ENCODE measurements around the gene WDR37. TPM values are rescaled to one million over a fixed set of nuclear protein-coding genes. Genes with fewer than 3 reads are reported as not detected.

Gene WDR37
- polyA plus RNA-seq, 1 experiment = 16.0 TPM

- Histone ChIP-seq H3K9me3 (ENCODE audit: control insufficient read depth, insufficient read depth, low read length) (no peaks in the 10 kb centered on the region; the same call in 1 of the 2 replicates), H3K4me3 (ENCODE audit: low read depth, low read length) (no peak overlapping the region), H3K27me3 (ENCODE audit: control insufficient read depth, insufficient read depth, low read length) (no peaks in the 10 kb centered on the region), H3K27ac (ENCODE audit: low read depth, low read length) (no peak overlapping the region)
- ChIA-PET CTCF (no interaction called here), POLR2A (interaction anchor here (0.6 kb wide), 1 partner anchor 50 kb away, joined by 4 read pairs; no protein-coding TSS in a partner anchor)
- no peak for TF ChIP-seq CTCF (IDR thresholded peaks at IDR 0.05; ENCODE audit: low read depth, low read length)
- DNase-seq (ENCODE audit: low read depth, low spot score) = no peak
Observed at GRCh38 chr10:1119027-1119426, 62.8 kb downstream of the WDR37 start.

- H3K27ac ChIP-seq (ENCODE audit: low read depth, low read length) = no peak overlapping the region
Observed at GRCh38 chr10:1119501-1119900, 63.3 kb downstream of the WDR37 start.

GRCh38 chr10:1120306-1120705, 64.1 kb downstream of the WDR37 start:
- POLR2A ChIA-PET = no interaction called here
- no peaks in the 10 kb centered on the region; the same call in 1 of the 2 replicates for H3K9me3 ChIP-seq (ENCODE audit: control insufficient read depth, insufficient read depth, low read length)
- H3K27me3 ChIP-seq (ENCODE audit: control insufficient read depth, insufficient read depth, low read length) = no peaks in the 10 kb centered on the region
- H3K27ac ChIP-seq (ENCODE audit: low read depth, low read length) = no peak overlapping the region
- TF ChIP-seq CTCF (IDR thresholded peaks at IDR 0.05; ENCODE audit: low read depth, low read length) = no peak
- H3K4me3 ChIP-seq (ENCODE audit: low read depth, low read length) = no peak overlapping the region
- DNase-seq (ENCODE audit: low read depth, low spot score) = no peak
- CTCF ChIA-PET = interaction anchor here (0.6 kb wide), 1 partner anchor 1857 kb away, joined by 3 read pairs; no protein-coding TSS in a partner anchor

More at GRCh38 chr10:1119501-1119900, 63.3 kb downstream of the WDR37 start:
- H3K4me3 ChIP-seq (ENCODE audit: low read depth, low read length) = no peak overlapping the region
- POLR2A ChIA-PET = interaction anchor here (0.6 kb wide), 1 partner anchor 49 kb away, joined by 4 read pairs; no protein-coding TSS in a partner anchor
- CTCF ChIA-PET = interaction anchor here (0.6 kb wide), 1 partner anchor 1858 kb away, joined by 3 read pairs; no protein-coding TSS in a partner anchor
- no peaks in the 10 kb centered on the region; the same call in 1 of the 2 replicates for H3K9me3 ChIP-seq (ENCODE audit: control insufficient read depth, insufficient read depth, low read length)
- no peak for DNase-seq (ENCODE audit: low read depth, low spot score)
- no peak for TF ChIP-seq CTCF (IDR thresholded peaks at IDR 0.05; ENCODE audit: low read depth, low read length)
- H3K27me3 ChIP-seq (ENCODE audit: control insufficient read depth, insufficient read depth, low read length) = no peaks in the 10 kb centered on the region

DNA sequence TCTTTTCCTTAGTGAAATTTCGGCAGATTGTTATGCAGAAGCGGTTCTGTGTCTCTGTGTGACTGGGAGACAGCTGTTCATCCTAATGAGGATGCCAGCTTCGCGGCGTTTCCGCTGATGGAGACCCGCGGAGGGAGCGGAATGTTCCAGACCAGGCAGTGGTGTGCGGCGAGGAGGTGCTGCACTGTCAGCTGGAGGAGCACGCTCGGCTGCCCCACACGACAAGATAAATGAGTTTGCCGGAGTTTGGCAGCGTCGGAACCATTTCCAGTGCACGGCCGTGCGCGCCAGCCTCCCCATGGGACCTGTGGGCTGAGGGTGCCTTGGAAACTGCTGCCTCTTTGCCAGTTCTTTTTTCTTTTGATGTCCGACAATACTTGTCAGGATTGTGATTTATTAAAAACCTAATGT, 64.6 kb downstream of the WDR37 start:
- Histone ChIP-seq H3K4me3 (ENCODE audit: low read depth, low read length) (no peak overlapping the region), H3K9me3 (ENCODE audit: control insufficient read depth, insufficient read depth, low read length) (no peaks in the 10 kb centered on the region; the same call in 1 of the 2 replicates), H3K27ac (ENCODE audit: low read depth, low read length) (no peak overlapping the region), H3K27me3 (ENCODE audit: control insufficient read depth, insufficient read depth, low read length) (no peaks in the 10 kb centered on the region)
- no peak for TF ChIP-seq CTCF (IDR thresholded peaks at IDR 0.05; ENCODE audit: low read depth, low read length)
- ChIA-PET CTCF (no interaction called here), POLR2A (no interaction called here)
- DNase-seq (ENCODE audit: low read depth, low spot score) = no peak

GRCh38 chr10:1121271-1121970, 65.2 kb downstream of the WDR37 start:
- CTCF ChIA-PET = no interaction called here

More at GRCh38 chr10:1121271-1121970, 65.2 kb downstream of the WDR37 start:
- no peak overlapping the region for H3K27ac ChIP-seq (ENCODE audit: low read depth, low read length)
- no peaks in the 10 kb centered on the region for H3K27me3 ChIP-seq (ENCODE audit: control insufficient read depth, insufficient read depth, low read length)
- no peaks in the 10 kb centered on the region; the same call in 1 of the 2 replicates for H3K9me3 ChIP-seq (ENCODE audit: control insufficient read depth, insufficient read depth, low read length)
- no peak overlapping the region for H3K4me3 ChIP-seq (ENCODE audit: low read depth, low read length)
- DNase-seq (ENCODE audit: low read depth, low spot score) = no peak
- no peak for TF ChIP-seq CTCF (IDR thresholded peaks at IDR 0.05; ENCODE audit: low read depth, low read length)
- POLR2A ChIA-PET = no interaction called here
